RPMI8226 (cell line): ENCODE measurements around the gene POP7.

Experiments
- DNase-seq: peaks from one replicate; pipeline ENCODE4 v3.0.0-alpha.2; 2015

Gene POP7

GRCh38 chr7:100679129-100679926 lies 26.6 kb upstream of the POP7 start:
- DNase-seq, result no peak

DNA sequence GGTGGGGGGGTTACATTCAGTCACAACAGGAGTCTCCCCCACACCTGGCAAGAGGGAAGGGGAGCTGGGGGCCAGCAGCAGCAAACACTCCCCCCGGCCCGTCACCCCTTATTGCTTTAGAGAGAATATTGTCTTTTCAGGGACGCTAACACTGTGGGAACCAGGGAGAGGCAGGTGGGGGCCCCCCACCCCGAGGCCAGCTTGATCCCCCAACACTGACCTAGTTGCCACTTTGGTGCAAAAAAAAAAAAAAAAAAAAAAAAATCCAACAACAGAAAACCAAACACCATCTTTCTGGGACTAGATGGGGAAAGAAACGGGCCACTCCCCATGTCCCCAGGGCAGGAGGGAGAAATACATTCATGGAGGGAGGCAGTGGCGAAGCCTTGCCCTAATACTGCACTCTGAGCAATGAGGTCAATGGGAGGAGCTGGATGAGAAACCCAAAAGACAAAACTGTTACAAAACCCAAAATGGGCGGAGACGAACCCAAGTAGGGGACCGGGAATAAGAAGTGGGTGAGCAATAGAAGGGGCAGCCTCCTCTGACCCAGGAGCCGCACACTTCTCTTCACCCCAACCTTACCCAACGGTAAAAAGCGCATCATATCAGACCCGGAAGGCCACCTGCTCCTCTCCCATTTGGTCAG lies 25.9 kb upstream of the POP7 start:
- DNase-seq, result no peak

- DNase-seq, result no peak
Observed at GRCh38 chr7:100680576-100681271, 25.2 kb upstream of the POP7 start.

GRCh38 chr7:100681491-100682227 lies 24.3 kb upstream of the POP7 start:
- no peak for DNase-seq

GRCh38 chr7:100682228-100682741 lies 23.6 kb upstream of the POP7 start:
- DNase-seq, result no peak

DNA sequence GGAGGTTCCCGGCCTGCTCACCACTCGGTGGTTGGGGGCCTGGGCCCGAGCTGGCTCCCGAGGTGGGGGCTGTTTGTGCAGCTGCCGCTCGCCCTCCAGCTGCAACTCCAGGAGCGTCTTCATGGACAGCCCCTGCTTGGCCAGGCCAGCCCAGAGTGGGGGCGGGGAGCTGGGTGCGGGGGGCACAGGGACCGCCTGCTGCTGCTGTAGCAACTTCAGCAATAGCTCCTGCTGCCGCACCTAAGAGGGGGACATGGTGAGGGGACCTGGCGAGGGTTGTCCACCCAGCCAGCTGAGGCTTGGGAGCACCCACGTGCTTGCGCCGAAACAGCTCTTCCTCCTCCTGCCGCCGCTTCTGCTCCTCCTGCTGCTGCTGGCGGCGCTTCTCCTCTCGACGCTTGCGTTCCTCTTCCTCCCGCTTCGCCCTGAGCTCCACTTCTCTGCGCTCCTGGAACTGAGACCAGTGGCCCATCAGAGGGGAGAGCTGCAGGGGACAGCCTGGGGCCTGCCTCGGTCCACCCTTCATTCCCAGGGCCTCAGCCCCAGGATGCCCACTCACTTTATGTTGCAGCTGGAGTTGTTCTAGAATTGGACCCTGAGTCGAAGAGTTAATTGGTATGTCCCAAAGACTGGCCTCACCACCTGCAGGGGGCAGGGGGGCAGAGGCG lies 22.8 kb upstream of the POP7 start:
- DNase-seq, result no peak

DNA sequence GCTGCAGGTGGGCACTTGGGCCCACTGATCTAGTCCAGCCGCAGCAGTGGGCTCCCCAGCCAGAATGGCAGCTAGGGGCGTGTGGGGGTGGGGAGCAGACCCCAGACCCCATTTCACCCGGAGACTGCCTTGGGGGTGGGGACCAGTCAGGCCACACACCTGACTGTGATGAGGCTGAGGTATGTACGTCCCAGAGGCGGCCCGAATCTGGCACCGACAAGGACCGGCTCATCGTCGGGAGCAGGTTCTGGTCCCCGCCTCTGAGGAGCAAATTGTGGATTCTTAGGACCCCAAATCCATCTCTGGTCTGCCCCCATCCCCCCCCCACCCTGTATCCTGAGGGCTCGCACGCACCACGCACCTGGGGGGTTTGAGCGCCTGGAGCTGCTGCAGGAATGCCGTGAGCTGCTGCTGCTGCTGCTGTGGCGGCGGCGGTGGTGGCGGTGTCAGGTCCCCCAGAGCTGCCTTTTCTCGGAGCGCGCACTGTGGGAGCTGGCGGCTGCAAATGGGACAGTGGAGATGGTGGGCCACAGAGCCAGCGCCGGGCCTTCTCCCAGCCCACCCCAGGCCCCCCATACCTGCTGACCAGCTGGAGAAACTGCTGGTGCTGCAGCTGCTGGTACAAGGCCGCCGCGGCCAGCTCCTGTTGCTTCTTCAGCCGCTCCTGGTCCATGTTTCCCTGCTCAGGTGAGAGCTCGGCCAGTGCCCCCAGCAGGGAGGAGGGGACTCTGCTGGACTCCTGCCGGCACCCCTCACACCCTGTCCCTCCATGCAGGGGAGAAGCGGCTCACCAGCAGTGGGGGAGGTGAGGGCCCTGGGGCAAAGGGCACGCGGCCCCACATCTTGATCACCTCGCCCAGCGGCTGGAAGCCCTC lies 22.0 kb upstream of the POP7 start:
- DNase-seq, result no peak

- no peak for DNase-seq
Observed at GRCh38 chr7:100684534-100685042, 21.3 kb upstream of the POP7 start.

DNA sequence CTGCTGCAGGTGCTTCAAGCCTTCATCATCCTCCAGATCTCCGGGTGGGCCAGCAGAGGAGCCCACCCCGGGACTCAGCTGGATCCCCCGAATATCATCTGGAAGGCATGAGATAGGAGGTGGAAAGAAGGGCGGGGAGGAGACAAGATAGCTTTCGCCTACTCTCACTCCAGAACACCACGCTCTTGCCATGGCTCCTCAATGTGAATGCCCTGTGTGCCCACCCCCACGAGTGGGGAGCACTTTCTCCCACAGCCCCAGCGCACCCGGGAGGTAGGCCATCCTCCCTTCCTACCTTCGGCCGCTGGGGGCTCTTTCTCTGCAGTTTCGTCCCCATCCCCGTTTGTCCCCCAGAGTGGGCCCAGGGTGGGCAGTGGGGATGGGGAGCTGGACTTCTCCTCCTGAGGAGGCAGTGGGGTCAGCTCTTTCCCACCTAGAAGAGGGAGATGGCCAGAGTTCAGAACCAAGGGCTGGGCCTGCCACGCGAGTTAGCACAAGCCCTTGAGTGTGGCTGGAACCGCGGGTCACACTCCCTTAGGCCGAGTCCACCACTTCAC lies 20.8 kb upstream of the POP7 start:
- no peak for DNase-seq

- DNase-seq, result no peak
Observed at GRCh38 chr7:100685631-100686145, 20.2 kb upstream of the POP7 start.

DNA sequence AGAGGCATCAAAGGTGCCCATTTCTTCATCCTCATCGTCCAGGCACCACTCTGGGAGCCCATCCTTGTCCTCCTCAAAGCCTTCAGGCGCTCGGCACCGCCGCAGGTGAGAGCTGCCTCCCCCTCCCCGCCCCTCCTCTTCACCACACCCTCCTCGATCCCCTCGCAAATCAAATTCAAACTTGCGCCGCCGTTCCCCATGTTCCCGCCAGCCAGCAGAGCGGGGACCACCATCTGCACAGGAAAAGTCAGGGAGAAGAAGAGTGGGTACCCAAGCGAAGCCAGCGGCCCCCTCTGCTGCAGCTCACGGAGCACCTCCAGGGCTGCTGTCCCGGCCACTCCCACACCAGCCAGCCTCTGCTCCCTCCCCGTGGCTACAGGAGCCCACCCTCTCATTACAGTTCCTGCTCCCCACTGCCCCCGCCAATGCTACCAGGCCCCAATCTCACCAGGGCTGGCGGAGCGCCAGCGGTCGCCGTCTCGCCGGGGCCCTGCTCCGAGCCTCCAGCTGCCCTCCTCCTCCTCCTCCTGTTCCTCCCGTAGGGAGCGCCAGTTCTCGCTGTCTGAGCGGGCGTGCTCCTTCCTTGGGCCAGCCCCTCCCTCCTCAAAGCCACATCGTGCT lies 19.6 kb upstream of the POP7 start:
- no peak for DNase-seq

DNA sequence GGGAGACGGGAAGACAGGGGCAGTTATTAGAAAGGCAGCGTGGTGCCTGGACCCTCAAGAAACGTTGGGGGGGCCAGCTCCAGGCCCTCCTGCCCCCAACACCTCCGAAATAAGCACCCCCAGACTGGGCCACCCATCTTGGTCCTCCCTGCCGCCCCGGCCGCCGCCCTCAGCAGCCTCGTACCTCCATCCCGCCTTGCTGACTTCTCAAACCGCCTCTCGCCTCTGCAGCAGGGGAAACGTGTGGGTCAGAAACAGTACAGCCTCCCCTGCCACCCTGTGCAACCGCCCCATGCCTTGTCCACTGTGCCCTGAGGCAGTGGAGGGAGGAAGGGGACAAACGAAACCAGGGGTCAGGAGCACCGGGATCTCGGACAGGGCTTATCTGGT lies 19.1 kb upstream of the POP7 start:
- no peak for DNase-seq

- DNase-seq, result no peak
Observed at GRCh38 chr7:100687261-100687660, 18.7 kb upstream of the POP7 start.

DNA sequence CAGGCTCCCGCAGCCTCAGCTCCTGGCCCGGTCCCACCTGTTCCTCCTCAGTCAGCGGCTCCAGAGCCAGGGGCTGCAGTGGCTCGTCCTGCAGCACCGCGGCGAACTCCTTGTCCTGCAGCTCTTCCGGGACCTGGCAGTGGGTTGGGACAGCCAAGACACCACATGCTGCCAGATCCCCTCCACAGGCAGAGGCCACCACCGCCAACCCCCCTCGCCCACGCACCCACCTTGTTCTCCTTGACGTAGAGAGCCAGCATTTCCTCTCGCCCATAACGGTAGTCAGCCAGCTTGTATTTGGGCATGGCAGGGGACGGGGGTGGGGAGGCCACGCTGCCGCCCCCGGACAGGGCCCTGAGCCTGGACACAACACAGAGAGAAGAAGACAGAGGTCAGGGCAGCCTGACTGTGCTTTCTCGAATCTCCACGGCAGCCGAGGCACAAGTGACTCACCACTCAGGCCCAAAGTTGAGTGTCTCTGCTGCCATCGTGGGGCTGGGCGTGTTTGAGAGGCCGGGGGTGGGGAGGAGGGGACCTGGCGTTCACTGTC lies 18.1 kb upstream of the POP7 start:
- no peak for DNase-seq

- DNase-seq, result no peak
Observed at GRCh38 chr7:100688326-100688860, 17.5 kb upstream of the POP7 start.

- no peak for DNase-seq
Observed at GRCh38 chr7:100689230-100690135, 16.4 kb upstream of the POP7 start.

DNA sequence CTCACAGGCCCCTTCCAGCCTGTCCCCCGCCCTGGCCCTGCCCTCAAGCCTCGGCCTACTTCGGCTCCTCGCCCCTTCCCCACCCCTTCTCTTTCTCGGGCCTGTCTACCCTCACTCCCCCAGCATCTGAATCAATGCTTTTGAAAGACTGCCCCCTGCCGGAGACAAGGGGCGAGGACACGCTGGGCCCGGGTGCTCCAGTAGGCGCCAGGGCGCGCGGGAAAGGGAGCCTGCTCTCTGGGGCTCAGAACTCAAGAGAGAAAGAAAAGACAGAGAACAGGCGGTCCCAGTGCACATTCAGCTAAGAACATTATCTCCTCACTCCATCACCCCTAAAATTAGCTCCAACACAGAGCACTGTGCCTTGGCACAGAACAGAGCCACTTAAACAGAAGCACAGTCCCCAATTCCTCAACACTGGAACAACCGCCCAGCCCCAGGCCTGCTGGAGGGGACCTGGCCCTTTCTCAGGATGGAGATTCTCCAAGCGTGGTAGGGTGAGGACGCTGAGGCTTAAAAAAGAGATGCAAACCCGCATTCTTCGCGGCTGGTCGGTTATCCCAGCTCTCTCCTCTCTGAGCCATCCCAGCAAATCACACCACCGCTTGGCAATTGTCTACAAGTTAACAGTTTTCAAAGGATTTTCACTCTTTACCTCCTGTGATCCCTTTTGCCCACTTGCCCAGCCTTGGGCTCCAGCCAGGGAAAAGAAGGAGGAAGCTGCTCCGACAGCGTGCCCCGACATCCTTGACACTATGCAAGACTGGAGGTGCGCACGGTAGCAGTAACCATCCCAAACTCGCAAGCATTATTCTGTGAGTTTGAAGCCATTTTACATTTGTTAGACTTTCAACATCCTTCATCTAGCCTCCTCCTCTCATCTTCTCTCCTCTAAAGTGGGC lies 14.0 kb upstream of the POP7 start:
- peak; percentile 85 for DNase-seq
